Melanocyte of skin (primary cell): Measurements from ENCODE around the gene FAM50B. TPM values are rescaled to one million over a fixed set of nuclear protein-coding genes. Genes with fewer than 3 reads are reported as not detected.

Source experiments
- total RNA-seq, 2 donors: library from RNA; depleted of rRNA; stranded (reverse); fragments of >200 nt; gene quantifications; 2 replicates each; pipeline ENCODE4 v1.2.3, GENCODE V29; 2012

The FAM50B gene
- 1 to 10 TPM; 4.1 to 10.0 TPM for total RNA-seq

GRCh38 chr6:3848925-3849605 is at the start of gene FAM50B:
TSS of gene FAM50B (plus strand) at chr6:3849373. CDS start at chr6:3849812, 439 bp downstream.

Other genes starting within 250 kb of the FAM50B start
- gene PXDC1, start 97.7 kb upstream of the FAM50B start, total RNA-seq, result 10 to 100 TPM; 24.8 to 56.6 TPM
- not detected for gene FAM217A, start 229.8 kb downstream of the FAM50B start, total RNA-seq